T-helper 1 cell (primary cell): Measurements from ENCODE around the gene MSI2.
A peak's percentile ranks its signal among the peaks of the same experiment; 100 is the strongest.

Experiments used
- DNase-seq, 5 donors: peaks; one replicate each; pipeline ENCODE4 v3.0.0-alpha.2; 2012 to 2020

The MSI2 gene

GRCh38 chr17:57271821-57272220 lies 15.5 kb downstream of the MSI2 start:
- DNase-seq, result no peak

DNA sequence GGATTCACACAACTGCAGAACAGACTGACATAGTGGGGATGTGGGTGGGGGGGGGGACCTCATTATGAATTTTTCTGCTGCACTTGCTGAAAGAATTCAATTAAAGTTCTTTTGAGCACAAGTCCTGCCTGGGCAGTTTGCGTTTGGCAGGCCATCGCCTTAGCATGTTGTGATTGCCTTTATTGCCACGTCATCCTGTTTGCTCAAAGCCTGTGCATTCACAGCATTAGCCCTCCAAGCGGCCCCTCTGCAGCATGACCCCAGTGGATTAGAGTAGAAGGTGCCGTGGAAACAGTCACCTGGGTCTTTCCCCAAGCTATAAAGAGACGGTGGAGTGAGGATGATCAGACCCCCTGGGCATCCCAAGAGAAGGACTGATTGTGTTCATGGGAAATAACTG lies 17.2 kb downstream of the MSI2 start:
- no peak for DNase-seq

DNA sequence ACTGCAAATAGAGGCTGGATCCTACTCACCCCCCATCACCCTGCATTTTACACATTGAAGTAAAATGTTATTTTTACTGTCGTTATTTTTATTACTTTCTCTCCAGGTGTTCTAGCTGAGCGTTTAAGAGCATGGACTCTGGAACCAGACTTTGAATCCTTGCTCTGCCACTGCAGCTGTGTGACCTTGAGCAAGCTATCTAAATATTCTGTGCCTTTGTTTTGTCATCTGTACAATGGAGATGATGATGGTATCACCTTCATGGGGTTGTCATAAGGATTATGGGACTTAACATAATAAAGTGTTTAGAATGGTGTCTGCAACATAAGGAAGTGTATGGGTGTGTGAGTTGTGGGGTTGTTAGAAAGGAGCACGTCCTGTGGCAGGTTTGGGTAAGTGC lies 17.8 kb downstream of the MSI2 start:
- no peak for DNase-seq

DNA sequence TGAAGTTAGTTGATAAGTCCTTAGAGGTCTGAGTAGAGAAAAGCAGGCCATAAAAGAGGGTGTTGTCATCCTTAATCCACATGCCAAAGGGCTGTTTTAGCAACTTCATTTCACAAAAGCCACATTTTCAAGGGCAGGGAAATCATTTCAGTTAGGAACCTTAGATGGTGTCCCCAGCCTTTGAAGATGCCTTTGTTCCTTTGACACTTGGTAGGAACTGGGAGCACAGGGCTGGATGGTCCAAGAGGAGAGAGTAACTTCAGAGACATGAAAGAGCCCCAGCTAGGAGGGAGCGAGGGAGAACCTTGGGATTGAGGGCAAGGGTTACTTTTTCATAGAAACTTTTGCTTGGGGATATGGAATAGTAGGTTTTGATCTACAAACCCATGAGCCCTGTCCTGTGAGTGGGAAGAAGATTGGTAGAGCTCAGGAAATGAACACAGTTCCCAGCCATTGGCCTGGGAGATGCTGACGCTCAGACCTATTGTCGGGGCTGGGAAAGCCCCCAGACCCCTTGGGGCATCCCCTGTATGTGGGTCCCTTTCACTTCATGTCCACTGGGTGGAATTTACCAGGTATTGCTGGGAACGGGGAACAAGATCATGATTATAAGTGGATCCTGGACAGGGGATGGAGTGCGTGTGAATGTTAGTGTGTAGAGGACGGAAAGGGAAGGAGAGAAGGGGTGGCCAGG lies 18.9 kb downstream of the MSI2 start:
- no peak for DNase-seq

- DNase-seq, result no peak
Measured at GRCh38 chr17:57276621-57277020, 20.3 kb downstream of the MSI2 start.

DNA sequence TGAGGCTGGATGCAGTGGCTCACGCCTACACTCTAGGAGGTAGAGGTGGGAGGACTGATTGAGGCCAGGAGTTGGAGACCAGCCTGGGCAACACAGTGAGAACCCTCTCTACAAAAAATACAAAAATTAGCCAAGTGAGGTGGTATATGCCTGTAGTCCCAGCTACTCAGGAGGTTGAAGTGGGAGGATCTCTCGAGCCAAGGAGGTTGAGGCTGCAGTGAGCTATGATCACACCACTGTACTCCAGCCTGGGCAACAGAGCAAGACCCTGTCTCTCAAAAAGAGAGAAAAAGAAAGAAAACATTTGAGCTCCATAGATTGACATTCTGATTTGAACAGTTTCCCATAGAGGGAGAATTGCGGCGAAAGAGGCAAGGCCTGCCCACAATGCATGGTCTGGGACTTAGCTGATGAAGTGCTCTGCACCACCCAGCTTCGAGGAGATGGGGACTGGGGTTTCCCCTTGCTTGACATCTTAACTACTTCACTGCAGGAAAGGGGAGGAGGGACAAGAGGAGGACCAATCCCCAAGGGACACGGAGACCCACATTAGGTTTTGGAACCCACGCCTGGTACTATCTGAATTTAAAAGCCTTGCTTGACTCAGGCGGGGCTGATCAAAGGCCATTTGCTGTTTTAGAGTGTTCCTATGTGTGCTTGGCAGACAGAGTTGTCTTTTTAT lies 21.7 kb downstream of the MSI2 start:
- no peak for DNase-seq

GRCh38 chr17:57278740-57279387 lies 22.5 kb downstream of the MSI2 start:
- DNase-seq, result no peak

DNA sequence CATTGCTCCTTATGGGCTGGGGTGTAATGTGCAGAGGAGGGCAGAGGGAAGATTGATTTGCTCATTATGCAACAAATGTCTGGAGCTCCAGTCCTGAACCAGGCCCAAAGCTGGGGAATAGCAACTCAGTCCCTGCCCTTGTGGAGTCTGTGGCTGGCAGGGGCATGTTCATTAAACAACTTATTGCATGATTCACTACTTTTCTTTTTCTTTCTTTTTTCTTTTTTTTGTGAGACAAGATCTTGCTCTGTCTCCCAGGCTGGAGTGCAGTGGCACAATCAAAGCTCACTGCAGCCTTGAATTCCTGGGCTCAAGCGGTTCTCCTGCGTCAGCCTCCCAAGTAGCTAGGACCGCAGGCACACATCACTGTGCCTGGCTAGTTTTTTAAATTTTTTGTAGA lies 23.1 kb downstream of the MSI2 start:
- no peak for DNase-seq

DNA sequence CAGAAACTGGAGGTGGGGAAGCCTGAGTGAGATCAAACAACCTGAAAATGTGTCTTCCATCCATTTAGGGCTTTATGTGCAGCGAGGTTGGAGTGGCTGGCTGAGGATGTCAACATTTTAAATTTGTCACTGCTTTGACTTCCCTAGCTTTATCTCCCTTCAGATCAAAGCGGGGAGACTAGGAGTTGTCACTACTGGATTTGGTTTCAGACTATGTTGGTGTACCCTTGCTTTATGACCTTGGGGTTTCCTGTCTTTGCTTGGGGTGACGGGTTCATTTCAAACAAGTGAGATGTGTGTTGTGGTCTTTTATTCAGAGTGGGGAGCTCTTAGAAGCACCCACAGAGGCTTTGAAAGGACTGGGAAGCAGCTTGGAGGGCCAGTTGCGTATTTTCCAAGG lies 25.6 kb downstream of the MSI2 start:
- peak in 1 of 5 donors; percentile 63 for DNase-seq

- no peak for DNase-seq
Measured at GRCh38 chr17:57282296-57282695, 26.0 kb downstream of the MSI2 start.

GRCh38 chr17:57283203-57283971 lies 27.1 kb downstream of the MSI2 start:
- DNase-seq, result no peak

DNA sequence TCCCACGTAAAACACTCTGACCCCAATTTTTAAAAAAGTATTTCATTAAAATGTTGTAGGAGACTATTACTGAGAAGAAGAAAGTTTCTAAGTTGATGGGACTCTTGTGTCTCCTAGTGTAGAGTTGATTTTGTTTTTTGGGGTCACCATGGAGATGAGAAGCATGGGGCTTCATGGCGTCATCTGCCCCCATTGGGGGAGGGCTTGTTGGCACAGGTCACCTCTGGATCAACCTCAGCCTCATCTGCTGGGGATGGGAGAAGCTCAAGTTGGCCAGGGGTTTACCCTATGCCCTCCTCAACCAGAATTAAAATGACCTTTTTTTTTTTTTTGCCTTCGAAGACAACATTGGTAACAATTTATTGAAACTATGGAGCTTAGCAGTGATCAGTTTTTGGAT lies 28.3 kb downstream of the MSI2 start:
- peak in 2 of 5 donors; percentile 7 to 56 for DNase-seq

- DNase-seq, result peak in 3 of 5 donors; percentile 11 to 80 (median 13)
Measured at GRCh38 chr17:57284984-57285646, 28.8 kb downstream of the MSI2 start.

GRCh38 chr17:57285701-57286100 lies 29.4 kb downstream of the MSI2 start:
- no peak for DNase-seq

DNA sequence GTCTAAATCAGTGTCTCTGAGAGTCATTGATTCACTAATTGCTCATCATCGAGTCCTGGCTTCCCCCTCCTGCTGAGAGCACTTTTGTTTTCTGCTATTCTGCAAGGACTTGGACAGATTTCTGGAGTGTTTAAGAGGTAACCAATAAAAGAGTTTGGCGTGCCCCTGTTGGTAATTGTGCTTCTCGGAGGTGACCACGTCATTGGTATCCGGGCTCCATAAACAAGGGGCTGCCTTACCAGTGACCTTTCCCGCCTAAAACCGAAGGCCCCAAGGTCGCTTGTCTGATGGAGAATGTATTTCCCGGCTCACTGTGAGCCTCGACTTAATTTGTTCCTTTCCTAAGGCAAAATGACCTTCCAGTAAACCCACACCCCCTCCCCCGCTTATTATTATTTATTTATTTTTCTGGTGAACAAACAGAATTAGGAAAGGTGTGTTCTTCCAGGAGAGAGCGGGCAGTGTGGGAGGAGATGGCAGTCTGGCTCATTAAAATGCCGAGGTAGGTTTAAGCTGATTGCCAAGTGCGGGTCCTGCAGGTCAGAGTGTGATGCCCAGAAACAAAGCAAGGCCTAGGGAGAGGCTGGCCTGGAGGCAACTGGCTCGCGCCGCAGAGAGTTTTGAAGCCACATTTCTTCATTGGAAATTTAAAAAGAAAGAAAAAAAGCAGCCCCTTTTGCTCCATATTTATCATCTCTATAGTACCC lies 30.2 kb downstream of the MSI2 start:
- DNase-seq, result no peak

GRCh38 chr17:57288040-57288772 lies 31.9 kb downstream of the MSI2 start:
- no peak for DNase-seq

DNA sequence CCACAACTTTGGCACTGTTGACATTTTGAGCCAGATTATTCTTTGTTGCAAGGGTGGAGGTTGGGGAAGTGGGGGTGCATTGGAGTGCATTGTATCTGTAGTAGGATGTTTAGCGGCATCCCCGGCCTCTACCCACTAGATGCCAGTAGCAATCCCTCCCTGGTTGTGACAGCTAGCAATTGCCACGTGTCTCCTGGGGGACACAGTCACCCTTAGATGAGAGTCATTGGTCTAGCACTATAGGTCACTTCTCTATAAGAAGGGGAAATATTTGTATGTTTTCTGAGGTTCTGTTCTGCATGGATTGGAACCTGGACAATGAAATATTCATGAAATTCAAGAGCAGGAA lies 32.4 kb downstream of the MSI2 start:
- DNase-seq, result no peak

DNA sequence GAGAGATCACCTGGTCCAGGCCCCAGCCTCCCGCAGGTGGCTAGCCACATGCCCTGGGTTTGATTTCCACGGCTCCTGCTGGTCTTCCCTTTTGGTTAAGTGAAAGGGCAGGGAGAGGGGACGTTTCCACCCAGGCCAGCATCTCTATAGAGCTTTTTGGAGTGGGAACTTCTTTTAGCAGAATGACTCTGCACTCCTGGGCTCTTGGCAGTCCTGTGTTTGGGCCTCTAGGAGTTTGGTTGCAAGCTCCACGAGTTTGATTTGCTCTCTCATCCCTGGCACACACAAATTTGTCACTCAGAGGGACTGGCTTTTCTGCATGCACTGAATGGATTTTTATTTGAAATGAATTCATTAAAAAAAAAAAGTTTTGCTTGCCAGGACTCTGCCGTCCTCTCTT lies 32.8 kb downstream of the MSI2 start:
- no peak for DNase-seq

DNA sequence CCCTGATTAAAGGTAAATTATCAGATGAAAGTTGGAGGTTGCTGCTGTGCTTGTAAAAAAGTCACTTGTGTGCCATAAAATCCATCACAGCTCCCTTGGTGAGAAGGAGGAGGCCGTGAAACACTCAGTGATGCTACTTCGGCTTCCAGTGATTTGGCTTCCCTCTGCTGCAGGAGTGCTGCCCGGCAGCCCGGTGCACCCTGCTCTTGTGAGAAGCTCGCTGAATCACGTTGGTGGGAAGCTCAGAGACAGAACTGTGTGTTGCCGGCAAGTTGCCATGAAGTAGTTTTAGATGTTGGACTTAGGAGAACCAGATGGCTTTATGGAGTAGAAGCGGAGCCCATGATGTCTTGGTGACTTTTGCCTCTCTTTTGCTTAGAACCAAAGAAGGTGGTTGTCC lies 33.3 kb downstream of the MSI2 start:
- no peak for DNase-seq

DNA sequence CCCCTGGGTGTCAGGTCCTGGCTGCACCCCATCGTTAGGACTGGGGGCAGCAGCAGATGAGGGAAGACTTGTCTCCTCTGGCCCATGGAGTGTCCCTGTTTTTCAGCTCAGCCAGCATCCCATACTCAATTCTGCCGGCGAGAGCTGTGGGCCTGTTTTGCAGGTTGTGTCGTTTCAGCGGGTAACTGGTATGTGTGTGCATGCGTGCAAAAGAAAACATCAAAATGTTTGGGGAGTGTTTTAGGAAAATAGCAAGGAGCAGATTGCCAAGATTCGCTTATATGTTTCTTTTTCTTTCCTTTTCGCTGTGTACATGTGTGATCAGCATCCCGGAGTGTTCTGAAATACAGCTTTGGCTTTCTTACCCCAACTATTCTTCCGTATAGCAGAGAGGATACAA lies 34.7 kb downstream of the MSI2 start:
- no peak for DNase-seq

DNA sequence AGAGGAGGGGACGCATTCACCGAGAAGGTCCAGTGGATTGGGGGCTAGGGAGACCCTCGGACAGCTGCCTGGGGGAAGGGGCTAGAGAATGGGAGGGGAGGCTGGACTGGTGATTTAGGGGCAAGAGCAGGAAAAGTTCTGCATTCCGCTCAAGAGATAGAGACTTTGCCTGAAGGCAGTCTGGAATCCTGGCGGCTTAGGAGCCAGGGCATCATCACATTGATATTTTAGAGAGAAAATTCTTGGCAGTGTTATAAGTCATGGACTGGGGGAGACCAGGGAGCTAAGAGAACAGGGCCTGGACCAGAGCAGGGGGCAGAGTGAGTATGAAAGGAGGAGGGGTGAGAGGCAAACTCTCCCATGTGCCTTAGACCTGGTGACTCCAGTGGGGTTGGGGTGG lies 35.8 kb downstream of the MSI2 start:
- DNase-seq, result no peak

- DNase-seq, result no peak
Measured at GRCh38 chr17:57293077-57293476, 36.8 kb downstream of the MSI2 start.
